Caki2 (cell line): Measurements from ENCODE around the gene WNK1. TPM values are rescaled to one million over a fixed set of nuclear protein-coding genes. Genes with fewer than 3 reads are reported as not detected.
A peak's percentile ranks its signal among the peaks of the same experiment; 100 is the strongest.
"Not testable (repeated sequence)": the region's sequence is repeated elsewhere in the genome, so short reads cannot be mapped to it uniquely, and the experiment has no call there.

Source experiments
- DNase-seq: peaks from one replicate; pipeline ENCODE4 v3.0.0-alpha.2; 2015; ENCODE audit warnings: low read depth
- in situ Hi-C: cut with HindIII; loops from 2 replicates; pipeline ENCODE4 v1.10.0; 2016; ENCODE audit warnings: low sequenced_read_pairs, low pct_unique_long_range_greater_than_20kb, mixed read lengths
- total RNA-seq: library from RNA; depleted of rRNA; stranded (reverse); fragments of >200 nt; shearing (Covaris generic); gene quantifications from 2 replicates; pipeline ENCODE4 v1.2.3, GENCODE V29; 2014; ENCODE audit warnings: low replicate concordance

WNK1 gene
- total RNA-seq, 1 experiment from 2014 or later, result 17.5 TPM

DNA sequence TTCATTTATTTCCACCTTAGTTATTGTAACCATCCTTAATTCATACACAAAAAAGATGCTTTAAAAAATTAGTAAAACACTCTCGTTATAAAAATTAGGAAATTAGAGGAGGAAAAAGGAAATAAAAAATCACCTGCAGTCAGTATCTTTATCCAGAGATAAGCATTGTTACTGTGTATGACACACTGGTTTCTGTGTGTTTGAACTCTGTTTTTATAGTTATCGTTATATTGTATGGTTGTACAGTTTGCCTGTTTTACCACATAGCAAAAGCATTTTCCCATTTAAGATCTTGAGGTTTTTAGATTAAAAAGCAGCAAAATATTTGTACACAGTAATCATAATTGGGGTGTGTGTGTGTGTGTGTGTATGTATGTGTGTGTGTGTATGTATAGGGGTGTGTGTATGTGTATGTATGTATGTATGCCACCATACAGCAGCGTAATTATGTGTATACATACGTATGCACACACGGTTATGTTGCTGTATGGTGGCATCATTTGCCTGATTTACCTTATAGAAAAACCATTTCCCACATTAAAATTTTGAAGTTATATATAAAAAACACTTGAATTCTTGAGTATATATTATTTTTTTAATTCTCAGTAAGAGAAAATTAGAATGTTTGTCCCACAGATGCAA is 19.8 kb downstream of the WNK1 start:
- no peak for DNase-seq
- in situ Hi-C loops, result no loop called here

DNA sequence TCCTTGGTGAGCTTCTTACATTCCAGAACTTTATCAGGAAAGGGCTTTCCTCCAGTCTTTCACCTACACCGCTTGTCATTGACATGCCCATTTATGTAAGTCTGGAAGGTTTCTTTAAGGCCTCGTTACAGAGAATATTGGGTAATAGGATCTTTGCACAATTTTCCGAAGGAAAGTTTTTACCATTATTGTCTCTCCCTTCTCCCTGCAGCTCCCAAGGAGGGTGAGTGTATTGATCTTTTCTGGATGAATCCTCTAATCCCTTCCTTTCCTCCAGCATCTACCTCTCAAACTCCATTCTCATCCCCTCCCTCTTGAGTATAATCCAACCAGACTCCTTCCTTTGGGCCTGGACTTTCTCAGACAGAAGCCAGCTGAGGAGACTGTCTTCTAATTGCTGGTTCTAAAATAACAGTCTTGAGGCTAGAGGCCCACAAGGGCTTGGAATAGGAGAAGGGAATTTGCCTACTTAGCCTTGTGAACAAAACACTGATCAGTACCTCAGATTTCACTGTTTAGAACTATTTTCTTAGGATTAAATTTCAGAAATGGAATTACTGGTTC is 21.8 kb downstream of the WNK1 start:
- DNase-seq, result no peak
- in situ Hi-C loops, result no loop called here

- DNase-seq, in situ Hi-C loops: not testable (repeated sequence)
Observed at GRCh38 chr12:775973-776771, 23.8 kb downstream of the WNK1 start.

DNA sequence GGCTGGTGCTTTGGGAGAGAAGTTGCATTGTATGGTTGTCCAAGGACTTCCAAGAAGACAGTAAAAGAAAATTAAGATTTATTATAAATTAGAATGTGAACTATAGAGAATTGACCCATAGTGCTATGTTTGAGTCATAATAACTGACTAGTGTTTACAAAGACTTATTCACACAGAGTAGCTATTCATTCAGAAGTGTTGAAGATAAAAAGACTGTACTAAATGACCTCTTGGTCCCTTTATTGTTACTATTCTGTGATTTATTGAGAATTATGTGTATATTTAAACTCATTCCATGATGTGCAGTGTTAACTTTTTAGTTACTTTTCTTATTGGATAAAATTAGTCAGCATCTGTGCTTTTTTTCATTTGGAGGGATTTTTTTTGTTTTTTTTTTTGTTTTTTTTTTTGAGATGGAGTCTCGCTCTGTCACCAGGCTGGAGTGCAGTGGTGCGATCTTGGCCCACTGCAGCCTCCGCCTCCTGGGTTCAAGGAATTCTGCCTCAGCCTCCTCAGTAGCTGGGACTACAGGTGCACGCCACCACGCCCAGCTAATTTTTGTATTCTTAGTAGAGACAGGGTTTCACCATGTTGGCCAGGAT is 24.5 kb downstream of the WNK1 start:
- in situ Hi-C loops, result not testable (repeated sequence)

GRCh38 chr12:777550-778047 is 25.2 kb downstream of the WNK1 start:
- DNase-seq, result no peak
- in situ Hi-C loops, result no loop called here

More for the DNA sequence above, 24.5 kb downstream of the WNK1 start:
- not testable (repeated sequence) for DNase-seq

- in situ Hi-C loops, result no loop called here
Observed at GRCh38 chr12:778615-779014, 26.2 kb downstream of the WNK1 start.

DNA sequence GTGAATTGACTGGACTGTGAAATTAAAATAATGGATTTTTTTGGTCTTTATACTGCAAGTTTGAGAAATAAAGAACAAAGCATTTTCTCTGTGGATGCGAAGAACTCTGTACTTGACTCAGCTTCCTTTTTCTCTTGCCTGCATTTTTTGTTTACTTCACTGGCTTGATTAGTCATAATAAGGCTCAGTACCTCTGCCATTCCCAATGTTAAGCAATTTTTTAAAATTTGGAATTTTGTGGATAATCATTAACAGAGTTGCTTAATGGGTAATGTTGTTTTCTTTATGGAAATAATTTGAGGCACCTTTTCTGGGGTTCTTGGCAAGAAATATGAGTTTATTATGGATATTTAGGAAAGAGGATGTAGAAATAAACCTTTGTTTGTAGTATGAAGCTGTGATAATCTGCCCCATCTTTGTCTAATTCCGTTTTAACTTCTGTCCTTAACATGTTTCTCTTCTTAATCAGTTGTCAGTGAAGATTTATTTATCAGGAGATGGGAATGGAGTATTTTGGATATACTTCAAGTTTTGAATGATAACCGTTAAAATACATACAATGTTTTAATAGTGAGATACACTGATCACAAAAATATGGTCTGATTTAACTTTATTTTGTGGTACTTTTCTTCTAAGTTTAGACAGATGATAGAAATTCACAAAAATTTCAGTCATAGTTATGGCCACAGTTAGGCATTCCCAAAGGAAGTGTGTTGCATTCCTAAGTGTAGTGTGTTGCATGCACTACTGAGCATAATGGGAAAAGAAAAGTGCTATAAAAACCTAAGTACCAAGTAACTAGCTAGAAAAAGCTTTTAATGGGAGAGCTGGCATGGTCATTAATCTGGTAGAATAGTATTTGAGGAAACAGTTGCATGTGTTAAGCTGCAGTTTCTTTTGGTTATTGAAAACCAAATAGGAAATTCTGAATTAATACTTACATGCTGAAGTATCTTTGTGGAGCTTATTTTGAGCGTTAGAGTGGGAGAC is 27.7 kb downstream of the WNK1 start:
- peak; percentile 72 for DNase-seq
- in situ Hi-C loops, result no loop called here

More at GRCh38 chr12:778615-779014, 26.2 kb downstream of the WNK1 start:
- no peak for DNase-seq

DNA sequence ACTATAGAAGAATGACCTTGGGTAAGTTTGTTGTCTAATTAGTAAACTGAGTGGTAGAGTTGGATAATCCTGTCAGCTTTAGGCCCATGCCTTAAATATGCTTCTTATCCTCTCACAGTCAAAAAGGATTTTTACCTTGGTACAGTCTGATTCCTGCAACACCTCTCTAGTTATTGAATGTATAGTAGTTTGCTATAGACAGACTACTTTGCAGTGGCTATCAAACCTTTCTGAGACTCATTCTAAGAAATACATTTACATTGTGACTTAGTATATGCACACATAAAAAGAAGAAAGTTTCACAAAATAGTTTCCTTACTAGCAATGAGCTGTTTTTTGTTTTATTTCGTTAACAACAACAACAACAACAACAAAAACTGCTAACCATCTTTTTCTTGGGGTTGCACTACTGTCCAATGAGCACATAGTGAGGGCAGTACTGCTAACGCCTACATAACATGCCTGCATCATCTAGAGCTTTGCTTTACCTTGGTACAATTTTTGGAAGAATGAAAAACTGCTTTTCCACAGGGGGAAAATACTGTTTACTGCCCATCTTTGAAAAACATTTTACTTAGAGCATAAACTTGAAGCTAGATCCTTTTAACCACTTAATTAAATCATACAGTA is 28.5 kb downstream of the WNK1 start:
- DNase-seq, result no peak
- in situ Hi-C loops, result no loop called here

DNA sequence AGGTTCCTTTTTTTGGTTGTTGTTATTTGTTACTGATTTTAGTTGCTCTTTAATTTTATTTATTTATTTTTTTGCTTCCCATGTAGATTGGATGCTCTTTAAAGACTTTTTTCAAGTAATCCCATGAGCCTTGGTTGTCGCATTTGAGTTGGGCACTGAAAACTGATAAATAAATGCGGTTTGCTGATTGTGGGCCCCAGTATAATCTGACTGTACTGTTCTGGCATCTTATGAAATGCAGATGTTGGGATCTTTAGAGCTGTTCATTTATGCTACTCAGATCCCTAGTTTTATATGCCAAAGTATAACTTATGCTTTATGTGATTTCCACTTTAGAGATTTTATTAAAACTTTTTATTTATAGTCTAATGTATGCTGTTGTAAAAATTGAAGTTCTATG is 33.3 kb downstream of the WNK1 start:
- in situ Hi-C loops, result no loop called here
- no peak for DNase-seq

DNA sequence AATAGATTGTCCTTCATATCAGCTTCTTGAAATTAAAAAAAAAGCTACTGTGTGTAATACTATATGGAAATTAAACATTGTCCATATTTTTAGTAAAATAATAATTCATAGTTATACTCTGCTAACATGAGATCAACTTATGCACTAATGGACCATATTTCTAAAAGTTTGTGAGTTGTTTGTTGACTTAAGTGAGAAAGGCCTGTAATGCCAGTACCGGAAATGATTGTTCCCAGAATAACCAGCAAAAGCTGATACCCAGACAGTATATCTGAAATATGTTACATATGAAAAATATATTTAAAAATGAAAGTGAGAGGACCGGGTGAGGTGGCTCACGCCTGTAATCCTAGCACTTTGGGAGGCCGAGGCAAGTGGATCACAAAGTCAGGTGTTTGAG is 35.9 kb downstream of the WNK1 start:
- in situ Hi-C loops, result no loop called here
- DNase-seq, result no peak

GRCh38 chr12:788762-789161 is 36.4 kb downstream of the WNK1 start:
- in situ Hi-C loops, DNase-seq: not testable (repeated sequence)

- DNase-seq, result no peak
- in situ Hi-C loops, result no loop called here
Observed at GRCh38 chr12:789852-790563, 37.6 kb downstream of the WNK1 start.

DNA sequence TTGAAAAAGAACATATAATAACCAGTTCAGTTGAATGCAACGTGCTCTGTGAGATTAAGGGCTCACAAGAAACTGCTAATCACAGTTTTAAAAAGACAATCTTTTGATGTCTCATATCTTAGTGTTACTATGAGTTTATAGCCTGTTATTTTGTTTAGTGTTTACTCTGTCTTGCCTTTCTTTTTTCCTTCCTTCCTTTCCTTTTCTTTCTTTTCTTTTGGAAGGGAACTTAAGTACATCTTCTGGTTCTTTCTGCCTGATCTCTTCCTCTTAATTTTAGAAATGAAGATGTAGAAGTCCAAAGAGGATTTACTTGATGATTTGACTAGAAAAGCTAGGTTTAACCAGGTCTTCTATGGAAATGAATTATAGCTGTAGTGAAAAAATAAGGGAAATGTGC is 38.2 kb downstream of the WNK1 start:
- in situ Hi-C loops, result no loop called here
- DNase-seq, result no peak

- DNase-seq, result no peak
- in situ Hi-C loops, result no loop called here
Observed at GRCh38 chr12:793037-793436, 40.7 kb downstream of the WNK1 start.

- in situ Hi-C loops, result no loop called here
- DNase-seq, result no peak
Observed at GRCh38 chr12:793711-794110, 41.3 kb downstream of the WNK1 start.

- peak; percentile 64 for DNase-seq
- in situ Hi-C loops, result no loop called here
Observed at GRCh38 chr12:795305-795704, 42.9 kb downstream of the WNK1 start.

DNA sequence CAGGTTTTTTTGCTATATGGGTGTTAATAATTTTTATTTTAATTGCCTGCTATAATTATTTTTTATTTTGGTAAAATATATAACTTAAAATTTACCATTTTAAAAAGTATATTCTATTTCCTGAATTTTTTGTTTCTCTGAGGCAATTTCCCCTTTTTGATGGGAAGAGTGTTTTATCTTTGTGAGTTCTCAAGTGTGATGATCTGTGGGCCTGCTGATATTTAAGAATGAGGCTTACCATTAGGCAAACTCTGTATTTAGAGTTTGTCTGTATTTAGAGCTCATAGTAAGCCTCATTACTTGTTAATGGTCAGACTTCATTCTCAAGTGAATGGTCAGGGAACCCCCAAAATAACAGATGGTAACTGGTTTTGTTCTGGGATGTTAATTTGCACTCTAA is 48.0 kb downstream of the WNK1 start:
- DNase-seq, result no peak
- in situ Hi-C loops, result no loop called here
